HG02852 (cell line): ENCODE measurements around the gene ANKRD60.

ENCODE experiments used
- ATAC-seq: cut with Tn5 transposase; IDR thresholded peaks from one replicate; pipeline ENCODE4 v1.9.1; 2021; ENCODE audit warnings: mild to moderate bottlenecking, moderate library complexity; ENCODE audit not compliant: unreplicated experiment

The ANKRD60 gene

GRCh38 chr20:58167759-58168158, 60.7 kb downstream of the ANKRD60 start:
- ATAC-seq, result no peak
